SK-N-SH (cell line): ENCODE measurements around the gene OPCML. TPM values are rescaled to one million over a fixed set of nuclear protein-coding genes. Genes with fewer than 3 reads are reported as not detected.

Experiments
- CTCF ChIA-PET: fragments of 300-600, 350-600 bp; formaldehyde crosslinking; extraction: SDS; loops from one replicate; lab custom pipeline; 2021; lab: Yijun Ruan, JAX
- POLR2A ChIA-PET: fragments of 350-600 bp; sonication (Branson Sonifier 250); formaldehyde crosslinking; extraction: SDS; loops from one replicate; lab custom pipeline; 2020; ENCODE audit warnings: antibody characterized with exemption, inconsistent platforms; lab: Yijun Ruan, JAX
- DNase-seq: peaks from one replicate; pipeline ENCODE4 v3.0.0; 2012
- H2AFZ ChIP-seq: fragments of 200-600 bp; sonication (generic); 2 replicates; pipeline ENCODE4 v1.8.1; 2016; ENCODE audit warnings: antibody characterized with exemption, mild to moderate bottlenecking, low read depth
- H3F3A ChIP-seq: fragments of 200-600 bp; sonication (generic); replicated peaks from 2 replicates; pipeline ENCODE3; 2016; ENCODE audit warnings: antibody characterized with exemption, mild to moderate bottlenecking; ENCODE audit not compliant: insufficient read depth
- H3K27ac ChIP-seq, 2 experiments: fragments of 200-500 bp in 1 of 2; fragments of 200-600 bp in 1 of 2; sonication (Bioruptor generic) in 1 of 2; sonication (generic), shearing (Covaris generic) in 1 of 2; 2 replicates each; pipeline versions ENCODE4 v1.5.1 to v1.6.1; 2014 to 2016; ENCODE audit warnings: low read depth in 2 of 2, inconsistent platforms in 1 of 2, low read length in 1 of 2, mild to moderate bottlenecking in 1 of 2, mixed read lengths in 1 of 2
- H3K27me3 ChIP-seq: fragments of 200-600 bp; sonication (generic), shearing (Covaris generic); 2 replicates; pipeline ENCODE4 v1.6.1; 2016; ENCODE audit warnings: mixed run types; ENCODE audit not compliant: insufficient read depth
- H3K36me3 ChIP-seq, 2 experiments: fragments of 200-500 bp in 1 of 2; fragments of 200-600 bp in 1 of 2; sonication (Bioruptor generic) in 1 of 2; sonication (generic) in 1 of 2; replicated peaks in 1 of 2; 2 replicates each; pipeline versions ENCODE3 to v1.5.1; 2014 to 2016; ENCODE audit warnings: low read length in 1 of 2, mild to moderate bottlenecking in 1 of 2; ENCODE audit not compliant: insufficient read depth in 2 of 2, control insufficient read depth in 1 of 2
- H3K4me1 ChIP-seq, 2 experiments: fragments of 200-500 bp in 1 of 2; fragments of 200-600 bp in 1 of 2; sonication (Bioruptor generic) in 1 of 2; sonication (generic), shearing (Covaris generic) in 1 of 2; 2 replicates each; pipeline versions ENCODE4 v1.5.1 to v1.6.1; 2014 to 2016; ENCODE audit warnings: low read depth in 1 of 2, low read length in 1 of 2, mixed run types in 1 of 2; ENCODE audit not compliant: insufficient read depth in 2 of 2, control insufficient read depth in 1 of 2
- H3K4me2 ChIP-seq: fragments of 200-600 bp; sonication (generic), shearing (Covaris generic); 2 replicates; pipeline ENCODE4 v1.6.1; 2017; ENCODE audit warnings: mixed run types
- H3K4me3 ChIP-seq, 2 experiments: fragments of 200-500 bp in 1 of 2; fragments of 200-600 bp in 1 of 2; sonication (Bioruptor generic) in 1 of 2; sonication (generic), shearing (Covaris generic) in 1 of 2; 2 replicates each; pipeline versions ENCODE4 v1.5.1 to v1.8.1; 2014 to 2016; ENCODE audit warnings: low read depth in 2 of 2, inconsistent platforms in 1 of 2, low read length in 1 of 2, mild to moderate bottlenecking in 1 of 2, mixed read lengths in 1 of 2, moderate library complexity in 1 of 2
- H3K79me2 ChIP-seq: fragments of 200-600 bp; sonication (generic); 2 replicates; pipeline ENCODE4 v1.8.1; 2017; ENCODE audit warnings: mild to moderate bottlenecking; ENCODE audit not compliant: insufficient read depth
- H3K9ac ChIP-seq: fragments of 200-600 bp; sonication (generic); 2 replicates; pipeline ENCODE4 v1.6.1; 2017; ENCODE audit warnings: mixed run types
- H3K9me2 ChIP-seq: fragments of 200-600 bp; sonication (generic); 2 replicates; pipeline ENCODE4 v1.6.1; 2017; ENCODE audit warnings: mixed run types
- H3K9me3 ChIP-seq: fragments of 200-600 bp; sonication (generic); 2 replicates; pipeline ENCODE4 v1.6.1; 2017; ENCODE audit warnings: mixed run types, mild to moderate bottlenecking, moderate library complexity
- H4K20me1 ChIP-seq: fragments of 200-600 bp; sonication (generic); 2 replicates; pipeline ENCODE4 v1.6.1; 2017; ENCODE audit warnings: mild to moderate bottlenecking, mixed run types; ENCODE audit not compliant: insufficient read depth
- CHD2 ChIP-seq: fragments of 150-350 bp; IDR thresholded peaks from 2 replicates; pipeline ENCODE4 v1.6.1; 2018; ENCODE audit warnings: low read length; ENCODE audit not compliant: partially characterized antibody
- ELF1 ChIP-seq: IDR thresholded peaks from 2 replicates; pipeline ENCODE4 v1.4.0; 2012
- EP300 ChIP-seq, 2 experiments: IDR thresholded peaks; 2 replicates each; pipeline versions ENCODE4 v1.4.0 to v1.6.1; 2012; ENCODE audit warnings: borderline replicate concordance in 1 of 2, low read depth in 1 of 2, low read length in 1 of 2
- FOSL2 ChIP-seq: IDR thresholded peaks from 2 replicates; pipeline ENCODE4 v1.4.0; 2012; ENCODE audit warnings: low read depth, mild to moderate bottlenecking, moderate library complexity, borderline replicate concordance
- JUND ChIP-seq: IDR thresholded peaks from 2 replicates; pipeline ENCODE4 v1.4.0; 2012
- MEF2A ChIP-seq: IDR thresholded peaks from 2 replicates; pipeline ENCODE4 v1.4.0; 2012; ENCODE audit warnings: low read depth, borderline replicate concordance
- MXI1 ChIP-seq: IDR thresholded peaks from 2 replicates; pipeline ENCODE4 v1.6.1; 2012; ENCODE audit warnings: mild to moderate bottlenecking, low read depth, low read length, improper control_type of control experiment
- POLR2AphosphoS5 ChIP-seq: IDR thresholded peaks from 2 replicates; pipeline ENCODE4 v1.6.1; 2012; ENCODE audit warnings: low read depth, low read length
- RAD21 ChIP-seq: IDR thresholded peaks from 2 replicates; pipeline ENCODE4 v1.6.1; 2012; ENCODE audit warnings: mild to moderate bottlenecking, low read length
- RCOR1 ChIP-seq: fragments of 150-350 bp; IDR thresholded peaks from 2 replicates; pipeline ENCODE4 v1.6.1; 2017; ENCODE audit warnings: antibody characterized with exemption, low read length
- RXRA ChIP-seq: IDR thresholded peaks from 2 replicates; pipeline ENCODE4 v1.4.0; 2012; ENCODE audit warnings: low read depth, mild to moderate bottlenecking, borderline replicate concordance
- TCF12 ChIP-seq: IDR thresholded peaks from 2 replicates; pipeline ENCODE4 v1.4.0; 2012
- TEAD4 ChIP-seq: IDR thresholded peaks from 2 replicates; pipeline ENCODE4 v1.4.0; 2012; ENCODE audit warnings: mild to moderate bottlenecking, borderline replicate concordance; ENCODE audit not compliant: insufficient read depth
- YY1 ChIP-seq: IDR thresholded peaks from 2 replicates; pipeline ENCODE4 v1.4.0; 2012; ENCODE audit warnings: low read depth, mild to moderate bottlenecking
- WGBS: methylation state at CpG from one replicate; pipeline ENCODE4 v1.1.6; 2017; ENCODE audit warnings: low lambda C conversion rate; 5-methylcytosine and 5-hydroxymethylcytosine counted together
- polyA plus RNA-seq, 3 experiments: library from polyadenylated mRNA; depleted of rRNA; stranded (reverse); fragments of >200 nt; gene quantifications; 2 replicates each; pipeline ENCODE4 v1.2.3, GENCODE V29; 2012
- TF ChIP-seq, protein P1 (sequence below): IDR thresholded peaks from 2 replicates; pipeline ENCODE4; 2012
- TF ChIP-seq, protein P2 (sequence below): fragments of 150-350 bp; IDR thresholded peaks from 2 replicates; pipeline ENCODE4 v1.6.1; 2016; ENCODE audit warnings: mild to moderate bottlenecking, low read depth, low read length

The OPCML gene
- polyA plus RNA-seq, 1 of the 3 experiments (the other 2 are of a cell fraction), result not detected

DNA sequence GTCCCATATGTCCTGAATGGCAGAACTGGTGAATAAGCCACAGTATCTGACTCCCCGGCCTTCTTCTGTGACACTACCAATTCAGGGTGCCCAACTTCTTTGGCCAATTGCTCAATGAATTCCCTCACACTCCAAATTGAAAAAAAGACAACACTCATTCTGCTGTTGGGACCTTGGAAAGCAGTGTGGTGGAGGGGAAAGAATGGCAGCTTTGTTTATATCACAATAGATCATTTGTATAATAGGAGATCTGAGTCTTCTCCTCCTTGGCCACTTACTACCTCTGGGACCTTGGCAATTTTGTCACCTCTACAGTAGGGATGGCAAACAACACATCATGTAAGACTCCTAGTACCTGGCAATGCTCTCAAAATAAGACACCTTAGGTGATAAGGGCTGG is 64.6 kb downstream of the OPCML start:
- no peaks in the 10 kb centered on the region for H3K9me3 ChIP-seq
- no peak for DNase-seq
- no peak overlapping the region for H2AFZ ChIP-seq
- TF ChIP-seq MEF2A (no peak), TEAD4 (no peak), FOSL2 (no peak), POLR2AphosphoS5 (no peak), RXRA (no peak), RCOR1 (no peak), MXI1 (no peak), RAD21 (no peak), CHD2 (no peak), ELF1 (no peak), JUND (no peak), YY1 (no peak), EP300 (IDR thresholded peaks at IDR 0.05; ENCODE audit: borderline replicate concordance in 1 of 2, low read depth in 1 of 2, low read length in 1 of 2) (no peak)
- TF ChIP-seq, protein P1, sequence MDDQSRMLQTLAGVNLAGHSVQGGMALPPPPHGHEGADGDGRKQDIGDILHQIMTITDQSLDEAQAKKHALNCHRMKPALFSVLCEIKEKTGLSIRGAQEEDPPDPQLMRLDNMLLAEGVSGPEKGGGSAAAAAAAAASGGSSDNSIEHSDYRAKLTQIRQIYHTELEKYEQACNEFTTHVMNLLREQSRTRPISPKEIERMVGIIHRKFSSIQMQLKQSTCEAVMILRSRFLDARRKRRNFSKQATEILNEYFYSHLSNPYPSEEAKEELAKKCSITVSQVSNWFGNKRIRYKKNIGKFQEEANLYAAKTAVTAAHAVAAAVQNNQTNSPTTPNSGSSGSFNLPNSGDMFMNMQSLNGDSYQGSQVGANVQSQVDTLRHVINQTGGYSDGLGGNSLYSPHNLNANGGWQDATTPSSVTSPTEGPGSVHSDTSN, result no peak
- TF ChIP-seq, protein P2, sequence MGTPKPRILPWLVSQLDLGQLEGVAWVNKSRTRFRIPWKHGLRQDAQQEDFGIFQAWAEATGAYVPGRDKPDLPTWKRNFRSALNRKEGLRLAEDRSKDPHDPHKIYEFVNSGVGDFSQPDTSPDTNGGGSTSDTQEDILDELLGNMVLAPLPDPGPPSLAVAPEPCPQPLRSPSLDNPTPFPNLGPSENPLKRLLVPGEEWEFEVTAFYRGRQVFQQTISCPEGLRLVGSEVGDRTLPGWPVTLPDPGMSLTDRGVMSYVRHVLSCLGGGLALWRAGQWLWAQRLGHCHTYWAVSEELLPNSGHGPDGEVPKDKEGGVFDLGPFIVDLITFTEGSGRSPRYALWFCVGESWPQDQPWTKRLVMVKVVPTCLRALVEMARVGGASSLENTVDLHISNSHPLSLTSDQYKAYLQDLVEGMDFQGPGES, result no peak
- no peaks in the 10 kb centered on the region for H3K27me3 ChIP-seq
- ChIA-PET CTCF (no interaction called here), POLR2A (no interaction called here)
- H4K20me1 ChIP-seq, result no peaks in the 10 kb centered on the region
- no peaks in the 10 kb centered on the region for H3F3A ChIP-seq
- no peaks in the 10 kb centered on the region for H3K4me1 ChIP-seq
- H3K4me2 ChIP-seq, result no peak overlapping the region
- H3K36me3 ChIP-seq, result no peaks in the 10 kb centered on the region
- no peak overlapping the region for H3K9ac ChIP-seq
- no peaks in the 10 kb centered on the region for H3K9me2 ChIP-seq
- H3K79me2 ChIP-seq, result no peaks in the 10 kb centered on the region
- no peak overlapping the region for H3K27ac ChIP-seq
- 0% methylated on average over 1 of the region's 1 CpG for WGBS
- H3K4me3 ChIP-seq, result no peak overlapping the region

DNA sequence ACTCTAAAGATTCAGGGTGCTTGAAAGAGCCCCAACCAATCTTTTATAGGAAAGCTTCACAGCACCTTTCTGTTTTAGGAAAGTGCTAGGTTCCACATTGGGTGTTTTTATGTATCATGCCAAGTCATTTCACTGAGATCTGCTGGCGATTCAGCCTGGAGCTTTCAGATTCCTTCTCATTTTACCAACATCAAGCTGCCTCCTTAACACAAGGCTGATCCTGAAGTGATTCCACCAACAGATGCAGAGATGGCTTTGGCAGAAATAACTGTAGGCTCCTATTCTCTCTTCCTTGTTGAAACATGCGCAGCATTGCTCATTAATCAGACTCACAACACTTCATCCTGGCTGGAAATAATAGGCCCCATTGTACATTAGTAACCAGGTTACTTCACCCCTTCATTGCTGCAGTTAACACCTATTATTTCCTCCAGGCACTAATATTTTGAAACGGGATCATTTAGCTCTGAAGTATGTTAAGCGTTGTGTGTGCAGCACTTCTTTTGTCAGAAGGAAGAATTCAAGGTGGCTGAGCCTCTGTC is 89.0 kb downstream of the OPCML start:
- no peaks in the 10 kb centered on the region for H3K79me2 ChIP-seq
- WGBS, result 24% methylated on average over 4 of the region's 4 CpGs
- H3F3A ChIP-seq, result no peaks in the 10 kb centered on the region
- no peaks in the 10 kb centered on the region for H3K9me2 ChIP-seq
- H2AFZ ChIP-seq, result no peak overlapping the region
- no peak for DNase-seq
- H3K9ac ChIP-seq, result no peak overlapping the region
- H3K9me3 ChIP-seq, result no peaks in the 10 kb centered on the region; the same call in 1 of the 2 replicates
- H3K4me2 ChIP-seq, result no peak overlapping the region
- no peaks in the 10 kb centered on the region for H3K4me1 ChIP-seq
- H3K4me3 ChIP-seq, result no peak overlapping the region
- ChIA-PET POLR2A (no interaction called here), CTCF (no interaction called here)
- no peak for TF ChIP-seq TCF12
- no peak overlapping the region for H3K27ac ChIP-seq
- H4K20me1 ChIP-seq, result no peaks in the 10 kb centered on the region
- H3K36me3 ChIP-seq, result no peaks in the 10 kb centered on the region
- no peaks in the 10 kb centered on the region for H3K27me3 ChIP-seq
